CD14-positive monocyte (primary cell): ENCODE measurements around the gene HSPA4. TPM values are rescaled to one million over a fixed set of nuclear protein-coding genes. Genes with fewer than 3 reads are reported as not detected.
A peak's percentile ranks its signal among the peaks of the same experiment; 100 is the strongest.

Source experiments
- DNase-seq, 3 donors: peaks; one replicate each; pipeline ENCODE4 v3.0.0-alpha.2; 2011 to 2022
- H2AFZ ChIP-seq: 2 replicates; pipeline ENCODE4 v1.6.0; 2012; ENCODE audit warnings: mild to moderate bottlenecking, low read depth, low read length, inconsistent platforms; ENCODE audit not compliant: insufficient read depth, poor library complexity, severe bottlenecking
- H3K27ac ChIP-seq, 2 donors: 1 replicate in 1 of 2; 2 replicates in 1 of 2; pipeline ENCODE4 v1.5.1; 2012 to 2013; ENCODE audit warnings: low read length in 2 of 2, control low read depth in 1 of 2, inconsistent platforms in 1 of 2, low read depth in 1 of 2, mild to moderate bottlenecking in 1 of 2
- H3K27me3 ChIP-seq, 2 donors: one replicate each; pipeline versions ENCODE4 v1.6.0 to v1.6.1; 2011 to 2013; ENCODE audit warnings: low read length in 2 of 2; ENCODE audit not compliant: control insufficient read depth in 2 of 2, insufficient read depth in 2 of 2
- H3K36me3 ChIP-seq, 2 donors: replicated peaks in 1 of 2; 1 replicate in 1 of 2; 2 replicates in 1 of 2; pipeline versions ENCODE4 v1.5.1 to v1.6.1; 2012 to 2013; ENCODE audit warnings: low read length in 2 of 2, control low read depth in 1 of 2, inconsistent platforms in 1 of 2, mild to moderate bottlenecking in 1 of 2; ENCODE audit not compliant: insufficient read depth in 2 of 2, control insufficient read depth in 1 of 2
- H3K4me1 ChIP-seq, 2 donors: 1 replicate in 1 of 2; 2 replicates in 1 of 2; pipeline versions ENCODE4 v1.5.1 to v1.6.1; 2012 to 2013; ENCODE audit warnings: low read length in 2 of 2, control low read depth in 1 of 2, inconsistent platforms in 1 of 2, mild to moderate bottlenecking in 1 of 2, moderate library complexity in 1 of 2; ENCODE audit not compliant: insufficient read depth in 2 of 2, control insufficient read depth in 1 of 2
- H3K4me2 ChIP-seq: replicated peaks from 2 replicates; pipeline ENCODE3; 2012; ENCODE audit warnings: low read length, moderate library complexity, mild to moderate bottlenecking; ENCODE audit not compliant: poor library complexity, severe bottlenecking; ENCODE audit errors: extremely low read depth
- H3K4me3 ChIP-seq, 3 experiments: fragments of 200-600 bp in 1 of 3; sonication (generic) in 1 of 3; replicated peaks in 1 of 3; 1 replicate in 2 of 3; 2 replicates in 1 of 3; pipeline ENCODE4 v1.5.1; 2011 to 2013; ENCODE audit warnings: low read length in 3 of 3, mild to moderate bottlenecking in 3 of 3, control low read depth in 2 of 3, low read depth in 2 of 3, inconsistent platforms in 1 of 3, moderate library complexity in 1 of 3
- H3K79me2 ChIP-seq: 2 replicates; pipeline ENCODE4 v1.6.0; 2012; ENCODE audit warnings: mild to moderate bottlenecking, control low read depth, inconsistent platforms, low read length, moderate library complexity; ENCODE audit not compliant: insufficient read depth
- H3K9ac ChIP-seq: 2 replicates; pipeline ENCODE4 v1.6.0; 2017; ENCODE audit warnings: low read length, mild to moderate bottlenecking; ENCODE audit not compliant: insufficient read depth, poor library complexity, severe bottlenecking
- H3K9me3 ChIP-seq, 2 donors: replicated peaks in 1 of 2; 1 replicate in 1 of 2; 2 replicates in 1 of 2; pipeline versions ENCODE4 v1.5.1 to v1.6.1; 2012 to 2013; ENCODE audit warnings: low read length in 2 of 2, control low read depth in 1 of 2; ENCODE audit not compliant: control insufficient read depth in 1 of 2, insufficient read depth in 1 of 2
- H4K20me1 ChIP-seq: 2 replicates; pipeline ENCODE4 v1.6.0; 2012; ENCODE audit warnings: mild to moderate bottlenecking, low read length, control low read depth, moderate library complexity; ENCODE audit not compliant: insufficient read depth
- H3K27ac Mint-ChIP-seq, 7 donors: one replicate each; pipeline ENCODE4 v1.8.0; 2020; ENCODE audit warnings: mild to moderate bottlenecking in 7 of 7, mixed read lengths in 7 of 7, moderate library complexity in 6 of 7, inconsistent platforms in 2 of 7
- H3K27me3 Mint-ChIP-seq, 3 donors: one replicate each; pipeline ENCODE4 v1.8.0; 2021 to 2022; ENCODE audit warnings: low read depth in 3 of 3, mild to moderate bottlenecking in 3 of 3, mixed read lengths in 3 of 3, moderate library complexity in 3 of 3, inconsistent platforms in 1 of 3
- H3K36me3 Mint-ChIP-seq, 2 donors: one replicate each; pipeline ENCODE4 v1.8.0; 2020; ENCODE audit warnings: mixed read lengths in 2 of 2, inconsistent platforms in 1 of 2, mild to moderate bottlenecking in 1 of 2
- H3K4me1 Mint-ChIP-seq: one replicate; pipeline ENCODE4 v1.8.0; 2020; ENCODE audit warnings: mild to moderate bottlenecking, mixed read lengths
- H3K4me3 Mint-ChIP-seq, 2 donors: one replicate each; pipeline ENCODE4 v1.8.0; 2020; ENCODE audit warnings: mild to moderate bottlenecking in 2 of 2, mixed read lengths in 2 of 2, moderate library complexity in 1 of 2
- H3K9me3 Mint-ChIP-seq, 7 donors: one replicate each; pipeline ENCODE4 v1.8.0; 2020 to 2022; ENCODE audit warnings: mixed read lengths in 7 of 7, mild to moderate bottlenecking in 6 of 7, moderate library complexity in 6 of 7, inconsistent platforms in 2 of 7
- CTCF ChIP-seq: fragments of 200-600 bp; IDR thresholded peaks from one replicate; pipeline ENCODE4 v1.8.0; 2022; ENCODE audit warnings: antibody characterized with exemption, mild to moderate bottlenecking
- WGBS: methylation state at CpG from one replicate; pipeline ENCODE4 v1.1.5; 2013; ENCODE audit warnings: missing lambda C conversion rate; ENCODE audit not compliant: insufficient coverage; 5-methylcytosine and 5-hydroxymethylcytosine counted together
- intact Hi-C, 2 donors: fragments of 100-400 bp; cut with micrococcal nuclease; formaldehyde crosslinking; loops; one replicate each; pipeline versions ENCODE4 v1.15.0 to v1.15.1; 2023
- polyA plus RNA-seq, 3 donors: library from polyadenylated mRNA; depleted of rRNA in 1 of 3; unstranded in 2 of 3; stranded (reverse) in 1 of 3; fragments of 300-500 nt in 2 of 3; fragments of >200 nt in 1 of 3; fragmentation: Illumina TruSeq in 2 of 3; gene quantifications; 1 replicate in 2 of 3; 2 replicates in 1 of 3; pipeline ENCODE4 v1.2.3, GENCODE V29; 2012 to 2021

Gene HSPA4
- polyA plus RNA-seq, 3 donors = 15.7 to 52.0 (median 27.7) TPM

- Mint-ChIP-seq H3K4me1 (peaks cover 23% of the 10 kb centered on the region), H3K27me3 (no peaks in the 10 kb centered on the region), H3K27ac (peak overlapping the region in 5 of 7 donors; percentile 10 to 64 (median 46)), H3K36me3 (peaks cover 20 to 25% of the 10 kb centered on the region in 2 donors), H3K9me3 (no peaks in the 10 kb centered on the region), H3K4me3 (peak overlapping the region in 1 of 2 donors; percentile 46)
- H2AFZ ChIP-seq = no peak overlapping the region
- WGBS = 0% methylated on average over 1 of the region's 1 CpG
- no peak for DNase-seq
- peak overlapping the region; percentile 11 for H3K4me2 ChIP-seq
- H3K36me3 ChIP-seq = peaks cover 23 to 29% of the 10 kb centered on the region in 2 donors
- H4K20me1 ChIP-seq = peaks cover 94% of the 10 kb centered on the region
- H3K4me1 ChIP-seq = peaks cover 11 to 22% of the 10 kb centered on the region in 2 donors
- intact Hi-C loops = no loop called here
- no peak overlapping the region for H3K9ac ChIP-seq
- peak overlapping the region in 1 of 2 donors; percentile 73 for H3K27ac ChIP-seq
- H3K79me2 ChIP-seq = peaks cover 91% of the 10 kb centered on the region
- H3K4me3 ChIP-seq = peak overlapping the region in 1 of 3 experiments; percentile 13
- no peak for TF ChIP-seq CTCF
- H3K9me3 ChIP-seq = no peaks in the 10 kb centered on the region
- no peaks in the 10 kb centered on the region for H3K27me3 ChIP-seq
Measured at GRCh38 chr5:133062276-133062675, 10.5 kb downstream of the HSPA4 start.

- H4K20me1 ChIP-seq = peaks cover 88% of the 10 kb centered on the region
- H3K4me2 ChIP-seq = no peak overlapping the region
- Mint-ChIP-seq H3K4me1 (peaks cover 12% of the 10 kb centered on the region), H3K36me3 (peaks cover 37 to 41% of the 10 kb centered on the region in 2 donors), H3K27ac (peak overlapping the region in 2 of 7 donors; percentile 26 to 65), H3K9me3 (no peaks in the 10 kb centered on the region), H3K4me3 (no peak overlapping the region), H3K27me3 (peaks cover 0 to 1% (median 0%) of the 10 kb centered on the region in 3 donors)
- DNase-seq = no peak
- peaks cover 77% of the 10 kb centered on the region for H3K79me2 ChIP-seq
- intact Hi-C loops = no loop called here
- H3K4me1 ChIP-seq = peaks cover 11 to 13% of the 10 kb centered on the region in 2 donors
- no peak for TF ChIP-seq CTCF
- no peaks in the 10 kb centered on the region for H3K9me3 ChIP-seq
- 84% methylated on average over 2 of the region's 10 CpGs for WGBS
- peaks cover 40 to 45% of the 10 kb centered on the region in 2 donors for H3K36me3 ChIP-seq
- no peak overlapping the region for H3K9ac ChIP-seq
- no peak overlapping the region for H2AFZ ChIP-seq
- no peak overlapping the region for H3K27ac ChIP-seq
- H3K4me3 ChIP-seq = no peak overlapping the region
- H3K27me3 ChIP-seq = no peaks in the 10 kb centered on the region
Measured at GRCh38 chr5:133063965-133064364, 12.2 kb downstream of the HSPA4 start.
